K562 (cell line): ENCODE measurements around the gene GUCY2C.

Experiments
- CREM ChIP-seq: IDR thresholded peaks from 2 replicates; pipeline ENCODE4 v1.6.1; 2014; ENCODE audit warnings: antibody characterized with exemption, low read depth
- CTCF ChIP-seq, 3 experiments: IDR thresholded peaks in 2 of 3; conservative IDR thresholded peaks in 1 of 3; 2 replicates each; pipeline ENCODE4 v1.5.1; 2011 to 2012; ENCODE audit warnings: low read length in 3 of 3, mild to moderate bottlenecking in 3 of 3, control low read depth in 2 of 3, improper control_type of control experiment in 1 of 3, inconsistent platforms in 1 of 3, low read depth in 1 of 3, mixed read lengths in 1 of 3, moderate library complexity in 1 of 3; ENCODE audit not compliant: insufficient read depth in 2 of 3
- GABPA ChIP-seq: fragments of 200-800 bp; sonication (Bioruptor generic); conservative IDR thresholded peaks from 2 replicates; pipeline ENCODE4 v1.6.1; 2016; ENCODE audit warnings: low read depth, missing genetic modification characterization, missing compliant biosample characterization
- HDAC2 ChIP-seq: fragments of 450-650 bp; IDR thresholded peaks from 2 replicates; pipeline ENCODE4 v1.6.1; 2016; ENCODE audit warnings: mild to moderate bottlenecking
- MITF ChIP-seq: IDR thresholded peaks from 2 replicates; pipeline ENCODE4 v1.6.1; 2014; ENCODE audit warnings: antibody characterized with exemption
- NR1H2 ChIP-seq: sonication (generic); formaldehyde crosslinking; IDR thresholded peaks from 2 replicates; pipeline ENCODE4 v1.4.0; 2020; ENCODE audit warnings: mild to moderate bottlenecking, missing genetic modification reagents
- OTX1 ChIP-seq: fragments of 450-650 bp; formaldehyde crosslinking; IDR thresholded peaks from 2 replicates; pipeline ENCODE4 v1.4.0; 2022; ENCODE audit warnings: mild to moderate bottlenecking
- U2AF1 ChIP-seq: fragments of 200-400 bp; formaldehyde crosslinking; optimal IDR thresholded peaks from 2 replicates; pipeline ENCODE3; 2017; ENCODE audit warnings: mild to moderate bottlenecking, low read depth, low read length, moderate library complexity

GRCh38 chr12:14612250-14612649 is 84.1 kb downstream of the GUCY2C start:
- TF ChIP-seq OTX1 (CRISPR knock-in tag) (no peak), CTCF (IDR thresholded peaks at IDR 0.05 in 2 of 3, conservative IDR thresholded peaks at IDR 0.05 in 1 of 3; ENCODE audit: insufficient read depth in 2 of 3, low read depth in 1 of 3, low read length in 3 of 3) (no peak), HDAC2 (no peak), MITF (no peak), CREM (no peak), U2AF1 (no peak), NR1H2 (CRISPR knock-in tag) (no peak), GABPA (tag) (no peak)
